T-cell (primary cell): ENCODE measurements around the gene KLF7. TPM values are rescaled to one million over a fixed set of nuclear protein-coding genes. Genes with fewer than 3 reads are reported as not detected.
A peak's percentile ranks its signal among the peaks of the same experiment; 100 is the strongest.

Experiments
- ATAC-seq, 4 experiments: fragments of 200-7000 bp in 3 of 4; fragments of 150-1000 bp in 1 of 4; cut with Tn5 transposase; replicated peaks in 1 of 4; 1 replicate in 3 of 4; 2 replicates in 1 of 4; pipeline ENCODE4 v1.10.0; 2021; ENCODE audit warnings: moderate library complexity in 3 of 4, mild to moderate bottlenecking in 2 of 4, moderate number of reproducible peaks in 1 of 4
- CTCF ChIA-PET, 2 donors: fragments of 300-600 bp; sonication (Branson Sonifier 250); formaldehyde crosslinking; loops; one replicate each; lab custom pipeline; 2022; ENCODE audit warnings: antibody characterized with exemption in 2 of 2; lab: Charles Lee
- POLR2A ChIA-PET, 2 donors: fragments of 300-600 bp; sonication (Branson Sonifier 250); formaldehyde crosslinking; loops; one replicate each; lab custom pipeline; 2022; ENCODE audit warnings: antibody characterized with exemption in 2 of 2; lab: Charles Lee
- DNase-seq, 35 experiments: peaks; one replicate each; pipeline versions ENCODE4 v3.0.0 to v3.0.0-alpha.2; 2013 to 2023
- H3K27ac ChIP-seq: one replicate; pipeline ENCODE4 v1.5.1; 2013; ENCODE audit warnings: low read length
- H3K27me3 ChIP-seq, 2 experiments: replicated peaks in 1 of 2; 1 replicate in 1 of 2; 2 replicates in 1 of 2; pipeline versions ENCODE4 v1.6.1 to v1.7.0; 2013; ENCODE audit warnings: low read length in 1 of 2, mixed read lengths in 1 of 2; ENCODE audit not compliant: control insufficient read depth in 2 of 2, insufficient read depth in 2 of 2; ENCODE audit errors: extremely low read depth in 1 of 2
- H3K36me3 ChIP-seq, 2 donors: 1 replicate in 1 of 2; 2 replicates in 1 of 2; pipeline versions ENCODE4 v1.6.1 to v1.7.0; 2013; ENCODE audit warnings: low read length in 1 of 2; ENCODE audit not compliant: control insufficient read depth in 2 of 2, insufficient read depth in 1 of 2; ENCODE audit errors: extremely low read depth in 1 of 2
- H3K4me1 ChIP-seq, 2 experiments: 1 replicate in 1 of 2; 2 replicates in 1 of 2; pipeline versions ENCODE4 v1.6.1 to v1.7.0; 2013; ENCODE audit warnings: low read length in 2 of 2, mixed read lengths in 1 of 2; ENCODE audit not compliant: insufficient read depth in 2 of 2, control insufficient read depth in 1 of 2; ENCODE audit errors: extremely low read depth in 1 of 2
- H3K4me3 ChIP-seq, 2 donors: 1 replicate in 1 of 2; 2 replicates in 1 of 2; pipeline versions ENCODE4 v1.5.1 to v1.7.0; 2013; ENCODE audit warnings: mild to moderate bottlenecking in 2 of 2, low read length in 1 of 2, moderate library complexity in 1 of 2; ENCODE audit not compliant: control insufficient read depth in 1 of 2; ENCODE audit errors: extremely low read depth in 1 of 2
- H3K9me3 ChIP-seq: 2 replicates; pipeline ENCODE4 v1.7.0; 2013
- H3K27ac Mint-ChIP-seq, 2 donors: one replicate each; pipeline ENCODE4 v1.8.0; 2020 to 2021; ENCODE audit warnings: mild to moderate bottlenecking in 2 of 2, mixed read lengths in 2 of 2
- H3K27me3 Mint-ChIP-seq, 2 donors: one replicate each; pipeline ENCODE4 v1.8.0; 2021 to 2022; ENCODE audit warnings: mixed read lengths in 2 of 2
- H3K36me3 Mint-ChIP-seq: one replicate; pipeline ENCODE4 v1.8.0; 2021; ENCODE audit warnings: mixed read lengths
- H3K4me1 Mint-ChIP-seq, 3 donors: one replicate each; pipeline ENCODE4 v1.8.0; 2020 to 2022; ENCODE audit warnings: mixed read lengths in 3 of 3, mild to moderate bottlenecking in 1 of 3
- H3K4me3 Mint-ChIP-seq, 3 donors: one replicate each; pipeline ENCODE4 v1.8.0; 2020 to 2022; ENCODE audit warnings: mild to moderate bottlenecking in 3 of 3, mixed read lengths in 3 of 3, moderate library complexity in 3 of 3
- H3K9me3 Mint-ChIP-seq, 3 donors: one replicate each; pipeline ENCODE4 v1.8.0; 2020 to 2022; ENCODE audit warnings: mixed read lengths in 3 of 3
- WGBS: methylation state at CpG from one replicate; pipeline ENCODE4 v1.1.5; 2013; ENCODE audit warnings: missing lambda C conversion rate; ENCODE audit not compliant: insufficient coverage; 5-methylcytosine and 5-hydroxymethylcytosine counted together
- total RNA-seq, 35 experiments: library from RNA in 6 of 35; stranded (reverse) in 6 of 35; fragments of 120-200 nt in 1 of 35; gene quantifications; one replicate each; pipeline versions ENCODE4 v1.2.1 to v1.2.4 and lab custom pipeline; 2013 to 2026

Gene KLF7
- total RNA-seq, 5 donors from 2014 or later (not counting 1 experiment from before 2014, with no cell fraction given): 56.8 to 90.6 (median 65.7) TPM

GRCh38 chr2:207046724-207047123, 119.0 kb downstream of the KLF7 start:
- Mint-ChIP-seq H3K27me3 (peaks cover 0 to 4% of the 10 kb centered on the region in 2 donors), H3K4me1 (peaks cover 10 to 14% (median 13%) of the 10 kb centered on the region in 3 donors), H3K9me3 (no peaks in the 10 kb centered on the region), H3K27ac (peak overlapping the region; percentile 20 to 85), H3K4me3 (peak overlapping the region in 2 of 3 donors; percentile 18 to 38), H3K36me3 (no peaks in the 10 kb centered on the region)
- Histone ChIP-seq H3K27ac (no peak overlapping the region), H3K36me3 (no peaks in the 10 kb centered on the region), H3K27me3 (peaks cover 0 to 2% of the 10 kb centered on the region in 2 experiments), H3K4me3 (no peak overlapping the region), H3K9me3 (no peaks in the 10 kb centered on the region), H3K4me1 (peaks cover 3 to 4% of the 10 kb centered on the region in 2 experiments)
- peak; percentile 85 to 94 (median 90) for ATAC-seq
- ChIA-PET CTCF (interaction anchor here (0.6 to 1.4 kb wide), 2 partner anchors 95 to 1221 kb away, joined by 3 to 7 read pairs; no protein-coding TSS in a partner anchor), POLR2A (no interaction called here)
- whole genome bisulfite sequencing: 7% methylated on average over 3 of the region's 5 CpGs
- DNase-seq: peak in 25 of 35 experiments; percentile 0 to 67 (median 15)

DNA sequence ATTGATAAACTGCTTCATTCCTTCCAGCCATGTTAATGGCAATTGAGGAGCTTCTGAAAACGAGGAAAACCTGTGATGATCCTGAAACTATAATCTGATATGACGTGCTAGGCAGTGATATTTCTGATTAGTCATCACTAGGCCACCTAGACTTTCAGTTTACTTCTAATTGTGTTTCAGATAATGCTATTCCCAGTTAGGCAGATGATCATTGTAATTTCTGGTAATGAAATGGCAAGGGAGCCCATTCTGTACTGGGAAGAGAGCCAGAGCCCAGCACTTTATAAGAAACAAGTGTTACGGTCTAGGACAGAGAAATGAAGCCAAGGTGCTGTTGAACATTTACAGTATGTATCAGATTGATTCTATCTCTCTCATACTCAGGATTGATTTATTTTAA, 120.2 kb downstream of the KLF7 start:
- CTCF ChIA-PET: interaction anchor here (0.5 to 0.7 kb wide), 2 partner anchors 37 to 431 kb away, joined by 3 to 9 read pairs; no protein-coding TSS in a partner anchor
- Histone ChIP-seq H3K36me3 (no peaks in the 10 kb centered on the region), H3K9me3 (no peaks in the 10 kb centered on the region), H3K4me1 (peaks cover 3 to 4% of the 10 kb centered on the region in 2 experiments), H3K27ac (no peak overlapping the region), H3K4me3 (no peak overlapping the region), H3K27me3 (peaks cover 0 to 6% of the 10 kb centered on the region in 2 experiments)
- H3K9me3 Mint-ChIP-seq: no peaks in the 10 kb centered on the region
- ATAC-seq (no peak), DNase-seq (no peak)
- H3K4me3 Mint-ChIP-seq: no peak overlapping the region
- H3K4me1 Mint-ChIP-seq: peaks cover 10 to 14% (median 13%) of the 10 kb centered on the region in 3 donors
- no peak overlapping the region for H3K27ac Mint-ChIP-seq
- no peaks in the 10 kb centered on the region for H3K36me3 Mint-ChIP-seq
- peaks cover 0 to 8% of the 10 kb centered on the region in 2 donors for H3K27me3 Mint-ChIP-seq
- POLR2A ChIA-PET: no interaction called here
- WGBS: no CpG with 5 or more reads among the region's 3 CpGs

DNA sequence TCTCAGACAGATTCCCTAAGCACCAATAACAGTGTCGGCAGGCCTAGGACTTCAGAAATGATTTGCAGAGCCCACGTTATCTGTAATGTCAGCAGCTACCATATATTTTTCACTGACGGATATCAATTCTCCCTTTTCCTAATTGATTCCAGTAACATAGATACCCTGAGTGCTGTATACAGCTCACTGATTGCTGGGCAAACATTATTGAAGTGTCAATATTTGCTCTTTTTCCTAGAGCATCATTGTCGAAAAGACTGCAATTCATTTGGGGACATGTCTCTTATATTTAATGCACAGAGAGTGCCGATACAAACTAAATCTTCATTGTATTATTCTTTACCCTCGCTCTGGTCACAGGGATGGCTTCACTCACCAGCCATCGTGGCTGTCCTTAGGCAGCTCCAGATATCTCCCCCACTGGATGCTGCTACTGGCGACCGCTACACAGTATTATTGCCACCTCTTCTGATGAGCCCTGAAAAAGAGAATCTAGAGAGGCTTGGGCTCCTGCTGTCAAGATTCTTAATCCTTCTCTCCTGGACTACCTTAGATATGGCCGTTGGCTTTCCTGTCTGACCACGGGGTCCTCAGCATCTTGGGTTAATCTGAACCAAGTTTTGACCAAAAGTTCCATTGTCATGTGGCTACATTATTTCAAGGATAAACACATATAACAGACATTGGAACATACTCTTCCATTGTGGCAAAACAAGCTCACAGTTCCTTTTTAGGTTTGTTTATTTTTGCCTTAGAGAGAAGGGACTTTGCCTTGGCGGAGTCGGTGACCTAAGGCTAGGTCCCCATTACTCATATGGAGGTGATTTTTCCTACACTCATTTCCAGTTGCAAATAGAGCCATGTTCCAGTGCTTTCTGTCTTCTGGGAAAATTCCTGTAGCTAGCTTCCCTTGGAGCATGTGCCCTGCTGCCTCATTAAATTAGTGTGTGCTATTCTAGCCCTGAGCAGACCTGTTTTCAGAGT, 121.1 kb downstream of the KLF7 start:
- Mint-ChIP-seq H3K4me1 (peaks cover 10 to 14% (median 13%) of the 10 kb centered on the region in 3 donors), H3K36me3 (no peaks in the 10 kb centered on the region), H3K27ac (no peak overlapping the region), H3K4me3 (no peak overlapping the region), H3K27me3 (peaks cover 0 to 8% of the 10 kb centered on the region in 2 donors), H3K9me3 (no peaks in the 10 kb centered on the region)
- no peak for ATAC-seq
- ChIA-PET CTCF (no interaction called here), POLR2A (no interaction called here)
- H3K27ac ChIP-seq: no peak overlapping the region
- H3K36me3 ChIP-seq: no peaks in the 10 kb centered on the region
- H3K4me3 ChIP-seq: no peak overlapping the region
- WGBS: 89% methylated on average over 7 of the region's 13 CpGs
- DNase-seq: no peak
- H3K27me3 ChIP-seq: peaks cover 0 to 9% of the 10 kb centered on the region in 2 experiments
- peaks cover 3 to 4% of the 10 kb centered on the region in 2 experiments for H3K4me1 ChIP-seq
- no peaks in the 10 kb centered on the region for H3K9me3 ChIP-seq

DNA sequence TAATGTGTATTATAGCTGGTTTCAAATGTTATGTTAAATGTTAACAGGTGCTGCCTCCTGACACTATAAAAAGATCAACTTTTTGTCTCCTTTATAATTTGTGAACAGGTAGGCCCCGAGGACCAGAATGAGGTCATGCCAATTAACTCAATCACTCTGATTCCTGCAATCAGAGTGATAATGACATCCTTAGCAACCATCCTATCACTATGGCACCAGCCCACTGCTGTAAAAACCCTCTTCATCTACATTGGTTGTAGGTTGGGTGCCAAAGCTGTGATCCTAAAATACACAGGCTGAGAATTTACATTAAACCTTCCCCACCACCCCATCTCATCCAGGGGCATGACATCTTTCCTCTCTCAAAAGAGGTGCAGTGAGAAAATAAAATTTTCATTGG, 122.9 kb downstream of the KLF7 start:
- no CpG with 5 or more reads among the region's 1 CpG for WGBS
- Histone ChIP-seq H3K27ac (no peak overlapping the region), H3K9me3 (no peaks in the 10 kb centered on the region), H3K4me1 (peaks cover 3 to 4% of the 10 kb centered on the region in 2 experiments), H3K27me3 (peaks cover 0 to 7% of the 10 kb centered on the region in 2 experiments), H3K36me3 (no peaks in the 10 kb centered on the region), H3K4me3 (no peak overlapping the region)
- ATAC-seq (no peak), DNase-seq (no peak)
- Mint-ChIP-seq H3K27me3 (peaks cover 0 to 12% of the 10 kb centered on the region in 2 donors), H3K4me3 (no peak overlapping the region), H3K9me3 (no peaks in the 10 kb centered on the region), H3K27ac (no peak overlapping the region), H3K4me1 (peaks cover 10 to 14% (median 13%) of the 10 kb centered on the region in 3 donors), H3K36me3 (no peaks in the 10 kb centered on the region)
- POLR2A ChIA-PET: no interaction called here
- CTCF ChIA-PET: interaction anchor here (0.5 to 1.0 kb wide), 4 partner anchors 335 to 1983 kb away, joined by 3 read pairs; no protein-coding TSS in a partner anchor

- CTCF ChIA-PET: interaction anchor here in 1 of 2 donors (1.0 kb wide), 1 partner anchor 431 kb away, joined by 3 read pairs; no protein-coding TSS in a partner anchor
- Mint-ChIP-seq H3K4me1 (peaks cover 6 to 10% (median 10%) of the 10 kb centered on the region in 3 donors), H3K27me3 (peaks cover 0 to 12% of the 10 kb centered on the region in 2 donors), H3K36me3 (no peaks in the 10 kb centered on the region), H3K4me3 (no peak overlapping the region), H3K27ac (no peak overlapping the region), H3K9me3 (no peaks in the 10 kb centered on the region)
- 80% methylated on average over 1 of the region's 9 CpGs for WGBS
- ATAC-seq: no peak
- POLR2A ChIA-PET: no interaction called here
- peaks cover 0 to 7% of the 10 kb centered on the region in 2 experiments for H3K27me3 ChIP-seq
- H3K4me3 ChIP-seq: no peak overlapping the region
- no peak for DNase-seq
- H3K27ac ChIP-seq: no peak overlapping the region
- H3K36me3 ChIP-seq: no peaks in the 10 kb centered on the region
- H3K4me1 ChIP-seq: peaks cover under 1 to 4% of the 10 kb centered on the region in 2 experiments
- no peaks in the 10 kb centered on the region for H3K9me3 ChIP-seq
Observed at GRCh38 chr2:207041786-207042554, 123.8 kb downstream of the KLF7 start.

DNA sequence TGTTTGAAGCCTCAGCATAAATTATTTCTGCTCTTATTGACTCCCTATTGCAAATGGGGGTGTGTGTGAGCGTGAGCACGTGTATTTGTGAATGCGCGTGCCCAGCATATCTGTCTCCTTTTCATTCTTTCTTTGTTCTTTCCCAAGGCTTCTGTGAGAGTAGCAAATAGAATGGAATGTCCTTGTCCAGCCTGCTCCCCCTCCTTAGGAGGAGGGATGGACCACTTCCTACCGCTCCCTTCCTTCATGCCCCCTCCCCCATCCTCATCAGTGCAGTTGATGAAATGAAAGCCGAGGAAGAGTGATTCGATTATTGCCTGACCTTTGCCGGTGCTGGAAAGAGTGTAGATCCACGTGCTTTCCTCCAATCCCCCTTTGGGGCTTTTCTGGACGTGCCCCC, 124.5 kb downstream of the KLF7 start:
- Mint-ChIP-seq H3K4me1 (peaks cover 0 to 6% (median 4%) of the 10 kb centered on the region in 3 donors), H3K36me3 (no peaks in the 10 kb centered on the region), H3K4me3 (no peak overlapping the region), H3K27ac (no peak overlapping the region), H3K27me3 (peaks cover 0 to 12% of the 10 kb centered on the region in 2 donors), H3K9me3 (no peaks in the 10 kb centered on the region)
- Histone ChIP-seq H3K27ac (no peak overlapping the region), H3K4me1 (no peaks in the 10 kb centered on the region), H3K4me3 (no peak overlapping the region), H3K36me3 (no peaks in the 10 kb centered on the region), H3K9me3 (no peaks in the 10 kb centered on the region), H3K27me3 (peaks cover 0 to 7% of the 10 kb centered on the region in 2 experiments)
- ATAC-seq: no peak
- no peak for DNase-seq
- ChIA-PET CTCF (no interaction called here), POLR2A (no interaction called here)
- no CpG with 5 or more reads among the region's 10 CpGs for WGBS
